ENCODE measurements around the gene KCNH3. TPM values are rescaled to one million over a fixed set of nuclear protein-coding genes. Genes with fewer than 3 reads are reported as not detected.
"Not testable (repeated sequence)": the region's sequence is repeated elsewhere in the genome, so short reads cannot be mapped to it uniquely, and the experiment has no call there.

KCNH3 gene
- total and polyA plus RNA-seq, 2 of the 8 experiments (the other 6 are each of a cell fraction or from before 2014, with no cell fraction given): 0.24 to 0.50 TPM

DNA sequence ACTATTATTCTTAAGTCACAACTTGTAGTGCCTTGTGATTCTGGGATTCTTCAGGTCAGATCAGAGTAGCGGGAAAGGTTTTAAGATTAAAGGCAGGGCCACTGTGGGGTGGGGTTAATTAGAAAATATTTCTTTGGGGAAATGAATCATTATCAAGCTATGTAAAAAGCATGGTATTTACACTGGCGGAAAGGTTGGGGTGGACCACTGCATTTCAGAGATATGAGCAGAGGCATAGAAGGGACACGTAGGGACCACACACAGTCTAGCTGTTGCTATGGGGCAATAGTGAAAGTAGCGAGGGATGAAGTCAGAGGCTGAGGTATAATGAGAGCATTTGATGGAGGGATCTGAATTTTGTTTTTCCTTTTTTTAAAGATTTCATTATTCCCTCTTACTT is 31.7 kb upstream of the KCNH3 start (continued):
- TF ChIP-seq POLR2AphosphoS5 (IDR thresholded peaks at IDR 0.05; ENCODE audit: low read depth, low read length): no peak
- TF ChIP-seq NRF1 (IDR thresholded peaks at IDR 0.05; ENCODE audit: low read depth, low read length): no peak
- TF ChIP-seq TCF12 (IDR thresholded peaks at IDR 0.05; ENCODE audit: low read depth, low read length): no peak

DNA sequence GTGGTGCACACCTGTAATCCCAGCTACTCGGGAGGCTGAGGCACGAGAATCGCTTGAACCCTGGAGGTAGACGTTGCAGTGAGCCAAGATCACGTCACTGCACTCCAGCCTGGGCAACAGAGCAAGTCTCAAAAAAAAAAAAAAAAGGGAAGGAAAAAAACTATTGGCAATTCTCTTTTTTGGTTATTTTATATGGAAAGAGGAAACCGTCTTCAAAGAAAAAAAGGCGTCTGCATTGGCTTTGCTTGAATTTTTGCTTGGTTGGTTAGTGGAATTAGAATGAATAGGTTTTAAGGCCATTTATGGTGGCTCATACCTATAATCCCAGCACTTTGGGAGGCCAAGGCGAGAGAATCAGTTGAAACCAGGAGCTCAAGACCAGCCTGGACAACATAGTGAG is 29.1 kb upstream of the KCNH3 start:
- whole genome bisulfite sequencing, 2 experiments (ENCODE audit: extremely low coverage in 1 of 2, insufficient coverage in 1 of 2, insufficient read length in 1 of 2, insufficient replicate concordance in 2 of 2, low coverage in 1 of 2, low lambda C conversion rate in 2 of 2, missing lambda C conversion rate in 1 of 2): 91% methylated on average over 8 of the region's 8 CpGs; no CpG with 5 or more reads in 1 of the 2 experiments

More for the DNA sequence above, 29.1 kb upstream of the KCNH3 start:
- H2BK20ac ChIP-seq (ENCODE audit: low read length); H3K18ac ChIP-seq (ENCODE audit: extremely low read depth, low read length); H3K36me3 ChIP-seq (ENCODE audit: control insufficient read depth in 2 of 4, insufficient read depth in 4 of 4, low read length in 3 of 4); H3K56ac ChIP-seq (replicated peaks; ENCODE audit: insufficient read length, low read depth, low read length); H3K14ac ChIP-seq (ENCODE audit: insufficient read length); H4K20me1 ChIP-seq (replicated peaks in 1 of 2; ENCODE audit: control insufficient read depth in 1 of 2, insufficient read depth in 2 of 2, low read length in 2 of 2); H2BK12ac ChIP-seq (ENCODE audit: low read depth, low read length); H3K79me1 ChIP-seq (ENCODE audit: low read depth, low read length); H4K91ac ChIP-seq (replicated peaks; ENCODE audit: insufficient read length, low read length); H3K9ac ChIP-seq (replicated peaks in 1 of 4; ENCODE audit: extremely low read depth in 1 of 4, low read depth in 3 of 4, low read length in 3 of 4); H3K27ac ChIP-seq (ENCODE audit: low read depth, low read length); H2BK5ac ChIP-seq (ENCODE audit: low read depth, low read length); H3K27me3 ChIP-seq (replicated peaks in 1 of 4; ENCODE audit: control insufficient read depth in 3 of 4, extremely low read depth in 1 of 4, insufficient read depth in 3 of 4, low read length in 3 of 4); H4K5ac ChIP-seq (ENCODE audit: insufficient read length, low read depth, low read length); FAIRE-seq; H3K23ac ChIP-seq (ENCODE audit: insufficient read length); H2AK5ac ChIP-seq (ENCODE audit: low read depth, low read length); H3K4ac ChIP-seq (replicated peaks; ENCODE audit: insufficient read length, low read depth, low read length); H2AFZ ChIP-seq (ENCODE audit: low read length); DNase-seq (ENCODE audit: low read depth in 1 of 2, low spot score in 2 of 2); H3K23me2 ChIP-seq (ENCODE audit: low read depth, low read length); H3K4me3 ChIP-seq (ENCODE audit: extremely low read depth in 1 of 4, insufficient read depth in 2 of 4, low read depth in 3 of 4, low read length in 4 of 4); H3K79me2 ChIP-seq (ENCODE audit: control insufficient read depth in 1 of 2, insufficient read depth in 2 of 2, low read length in 2 of 2); H3K4me2 ChIP-seq (ENCODE audit: insufficient read depth in 1 of 2, low read depth in 2 of 2, low read length in 2 of 2); H2BK15ac ChIP-seq (ENCODE audit: low read length); H4K8ac ChIP-seq (ENCODE audit: extremely low read depth, insufficient read depth, low read length); H3K9me3 ChIP-seq (ENCODE audit: insufficient read depth in 2 of 2, low read depth in 1 of 2, low read length in 1 of 2); H2BK120ac ChIP-seq (replicated peaks; ENCODE audit: low read depth, low read length); H3K4me1 ChIP-seq (replicated peaks in 1 of 4; ENCODE audit: control insufficient read depth in 3 of 4, insufficient read depth in 4 of 4, low read length in 3 of 4): not testable (repeated sequence)
- ChIA-PET POLR2A (ENCODE audit: partially characterized antibody) (interaction anchor here (1.1 kb wide), 1 partner anchor 8 kb away, joined by 3 read pairs; no protein-coding TSS in a partner anchor), CTCF (ENCODE audit: partially characterized antibody) (interaction anchor here (0.7 to 18.6 kb wide), 4 partner anchors 18 to 151 kb away, joined by 3 to 538 read pairs (median 4); partner anchors contain the start of genes DNAJC22 and SPATS2)

Data from H1 (cell line).